ENCODE measurements around the gene SLC26A4. TPM values are rescaled to one million over a fixed set of nuclear protein-coding genes. Genes with fewer than 3 reads are reported as not detected.

Gene SLC26A4
- total and polyA plus RNA-seq, 10 of the 15 experiments (the other 5 are each of a cell fraction or from before 2014, with no cell fraction given) = 0.01 to 0.18 (median 0.08) TPM; not detected in 5

DNA sequence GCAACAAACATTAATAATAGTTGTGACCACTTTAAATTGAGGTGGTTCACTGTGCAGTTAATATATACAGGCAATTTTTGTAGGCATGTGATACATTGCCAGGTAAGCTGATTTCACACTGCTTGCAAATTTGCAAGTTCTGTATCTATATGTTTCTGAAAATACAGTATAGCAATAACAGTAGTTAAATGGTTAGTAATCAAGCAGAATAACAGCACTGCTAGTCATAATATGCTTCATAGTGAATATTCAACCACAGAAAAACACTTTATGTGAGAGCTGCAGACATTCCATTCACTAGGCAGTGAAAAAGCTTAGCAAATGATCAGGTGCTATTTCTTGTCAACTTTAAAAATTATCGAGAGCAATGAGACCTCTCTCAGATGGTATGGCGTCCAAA lies 28.9 kb downstream of the SLC26A4 start:
- 50% methylated on average over 2 of the region's 2 CpGs for WGBS (ENCODE audit: insufficient coverage, insufficient replicate concordance, low lambda C conversion rate, missing lambda C conversion rate)
- H3K4me2 ChIP-seq (ENCODE audit: control insufficient read depth, insufficient read depth) = no peak overlapping the region
- no peak for FAIRE-seq
- ChIA-PET RAD21 (ENCODE audit: unreplicated experiment) (no interaction called here), SMC1A (ENCODE audit: uncharacterized antibody, unreplicated experiment) (no interaction called here), POLR2A (no interaction called here), CTCF (interaction anchor here (1.2 kb wide), 1 partner anchor 8 kb away, joined by 3 read pairs; no protein-coding TSS in a partner anchor)
- no peak for ATAC-seq
- no peaks in the 10 kb centered on the region for H3K79me2 ChIP-seq (ENCODE audit: control insufficient read depth, insufficient read depth, low read length)
- H3K9me3 ChIP-seq (replicated peaks; ENCODE audit: control insufficient read depth, insufficient read depth, low read length) = no peaks in the 10 kb centered on the region
- H3K27me3 ChIP-seq (replicated peaks in 1 of 2; ENCODE audit: control insufficient read depth in 2 of 2, insufficient read depth in 2 of 2, low read length in 1 of 2) = peaks cover 2 to 3% of the 10 kb centered on the region in 2 experiments; a peak in 3 of 4 replicates
- no peak overlapping the region for H3K9ac ChIP-seq (ENCODE audit: control insufficient read depth, insufficient read depth, low read length)
- H2AFZ ChIP-seq (ENCODE audit: control insufficient read depth, low read depth, low read length) = no peak overlapping the region
- no peaks in the 10 kb centered on the region for H3K4me1 ChIP-seq (ENCODE audit: control insufficient read depth, insufficient read depth, low read length)
- H3K36me3 ChIP-seq (ENCODE audit: control insufficient read depth in 2 of 2, insufficient read depth in 2 of 2, low read length in 1 of 2) = no peaks in the 10 kb centered on the region
- H3K4me3 ChIP-seq = no peak overlapping the region
- in situ Hi-C loops (cut with MboI) = no loop called here
- no TSS peak for BruUV-seq (replicated peaks)
- intact Hi-C loops (cut with micrococcal nuclease; ENCODE audit: unreplicated experiment) = no loop called here
- no peak overlapping the region for H3K27ac ChIP-seq (ENCODE audit: control insufficient read depth, insufficient read depth)
- no peak for DNase-seq (ENCODE audit: low read depth, low spot score)
- no peaks in the 10 kb centered on the region; the same call in 1 of the 2 replicates for H4K20me1 ChIP-seq (ENCODE audit: control insufficient read depth, insufficient read depth)
- TF ChIP-seq, protein P1, sequence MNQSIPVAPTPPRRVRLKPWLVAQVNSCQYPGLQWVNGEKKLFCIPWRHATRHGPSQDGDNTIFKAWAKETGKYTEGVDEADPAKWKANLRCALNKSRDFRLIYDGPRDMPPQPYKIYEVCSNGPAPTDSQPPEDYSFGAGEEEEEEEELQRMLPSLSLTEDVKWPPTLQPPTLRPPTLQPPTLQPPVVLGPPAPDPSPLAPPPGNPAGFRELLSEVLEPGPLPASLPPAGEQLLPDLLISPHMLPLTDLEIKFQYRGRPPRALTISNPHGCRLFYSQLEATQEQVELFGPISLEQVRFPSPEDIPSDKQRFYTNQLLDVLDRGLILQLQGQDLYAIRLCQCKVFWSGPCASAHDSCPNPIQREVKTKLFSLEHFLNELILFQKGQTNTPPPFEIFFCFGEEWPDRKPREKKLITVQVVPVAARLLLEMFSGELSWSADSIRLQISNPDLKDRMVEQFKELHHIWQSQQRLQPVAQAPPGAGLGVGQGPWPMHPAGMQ (IDR thresholded peaks at IDR 0.05; ENCODE audit: borderline replicate concordance) = no peak
- TF ChIP-seq WRNIP1 (IDR thresholded peaks at IDR 0.05; ENCODE audit: borderline replicate concordance, low read depth, low read length) (no peak), IKZF2 (IDR thresholded peaks at IDR 0.05) (no peak)
- TF ChIP-seq, protein P2, sequence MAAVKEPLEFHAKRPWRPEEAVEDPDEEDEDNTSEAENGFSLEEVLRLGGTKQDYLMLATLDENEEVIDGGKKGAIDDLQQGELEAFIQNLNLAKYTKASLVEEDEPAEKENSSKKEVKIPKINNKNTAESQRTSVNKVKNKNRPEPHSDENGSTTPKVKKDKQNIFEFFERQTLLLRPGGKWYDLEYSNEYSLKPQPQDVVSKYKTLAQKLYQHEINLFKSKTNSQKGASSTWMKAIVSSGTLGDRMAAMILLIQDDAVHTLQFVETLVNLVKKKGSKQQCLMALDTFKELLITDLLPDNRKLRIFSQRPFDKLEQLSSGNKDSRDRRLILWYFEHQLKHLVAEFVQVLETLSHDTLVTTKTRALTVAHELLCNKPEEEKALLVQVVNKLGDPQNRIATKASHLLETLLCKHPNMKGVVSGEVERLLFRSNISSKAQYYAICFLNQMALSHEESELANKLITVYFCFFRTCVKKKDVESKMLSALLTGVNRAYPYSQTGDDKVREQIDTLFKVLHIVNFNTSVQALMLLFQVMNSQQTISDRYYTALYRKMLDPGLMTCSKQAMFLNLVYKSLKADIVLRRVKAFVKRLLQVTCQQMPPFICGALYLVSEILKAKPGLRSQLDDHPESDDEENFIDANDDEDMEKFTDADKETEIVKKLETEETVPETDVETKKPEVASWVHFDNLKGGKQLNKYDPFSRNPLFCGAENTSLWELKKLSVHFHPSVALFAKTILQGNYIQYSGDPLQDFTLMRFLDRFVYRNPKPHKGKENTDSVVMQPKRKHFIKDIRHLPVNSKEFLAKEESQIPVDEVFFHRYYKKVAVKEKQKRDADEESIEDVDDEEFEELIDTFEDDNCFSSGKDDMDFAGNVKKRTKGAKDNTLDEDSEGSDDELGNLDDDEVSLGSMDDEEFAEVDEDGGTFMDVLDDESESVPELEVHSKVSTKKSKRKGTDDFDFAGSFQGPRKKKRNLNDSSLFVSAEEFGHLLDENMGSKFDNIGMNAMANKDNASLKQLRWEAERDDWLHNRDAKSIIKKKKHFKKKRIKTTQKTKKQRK (IDR thresholded peaks at IDR 0.05; ENCODE audit: low read depth, low read length) = no peak
- TF ChIP-seq, protein P3, sequence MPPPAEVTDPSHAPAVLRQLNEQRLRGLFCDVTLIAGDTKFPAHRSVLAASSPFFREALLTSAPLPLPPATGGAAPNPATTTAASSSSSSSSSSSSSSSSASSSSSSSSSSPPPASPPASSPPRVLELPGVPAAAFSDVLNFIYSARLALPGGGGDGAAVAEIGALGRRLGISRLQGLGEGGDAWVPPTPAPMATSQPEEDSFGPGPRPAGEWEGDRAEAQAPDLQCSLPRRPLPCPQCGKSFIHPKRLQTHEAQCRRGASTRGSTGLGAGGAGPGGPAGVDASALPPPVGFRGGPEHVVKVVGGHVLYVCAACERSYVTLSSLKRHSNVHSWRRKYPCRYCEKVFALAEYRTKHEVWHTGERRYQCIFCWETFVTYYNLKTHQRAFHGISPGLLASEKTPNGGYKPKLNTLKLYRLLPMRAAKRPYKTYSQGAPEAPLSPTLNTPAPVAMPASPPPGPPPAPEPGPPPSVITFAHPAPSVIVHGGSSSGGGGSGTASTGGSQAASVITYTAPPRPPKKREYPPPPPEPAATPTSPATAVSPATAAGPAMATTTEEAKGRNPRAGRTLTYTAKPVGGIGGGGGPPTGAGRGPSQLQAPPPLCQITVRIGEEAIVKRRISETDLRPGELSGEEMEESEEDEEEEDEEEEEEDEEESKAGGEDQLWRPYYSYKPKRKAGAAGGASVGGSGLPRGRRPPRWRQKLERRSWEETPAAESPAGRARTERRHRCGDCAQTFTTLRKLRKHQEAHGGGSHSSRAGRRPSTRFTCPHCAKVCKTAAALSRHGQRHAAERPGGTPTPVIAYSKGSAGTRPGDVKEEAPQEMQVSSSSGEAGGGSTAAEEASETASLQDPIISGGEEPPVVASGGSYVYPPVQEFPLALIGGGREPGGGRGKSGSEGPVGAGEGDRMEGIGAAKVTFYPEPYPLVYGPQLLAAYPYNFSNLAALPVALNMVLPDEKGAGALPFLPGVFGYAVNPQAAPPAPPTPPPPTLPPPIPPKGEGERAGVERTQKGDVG (CRISPR knock-in tag; IDR thresholded peaks at IDR 0.05) = no peak
- TF ChIP-seq, protein P4, sequence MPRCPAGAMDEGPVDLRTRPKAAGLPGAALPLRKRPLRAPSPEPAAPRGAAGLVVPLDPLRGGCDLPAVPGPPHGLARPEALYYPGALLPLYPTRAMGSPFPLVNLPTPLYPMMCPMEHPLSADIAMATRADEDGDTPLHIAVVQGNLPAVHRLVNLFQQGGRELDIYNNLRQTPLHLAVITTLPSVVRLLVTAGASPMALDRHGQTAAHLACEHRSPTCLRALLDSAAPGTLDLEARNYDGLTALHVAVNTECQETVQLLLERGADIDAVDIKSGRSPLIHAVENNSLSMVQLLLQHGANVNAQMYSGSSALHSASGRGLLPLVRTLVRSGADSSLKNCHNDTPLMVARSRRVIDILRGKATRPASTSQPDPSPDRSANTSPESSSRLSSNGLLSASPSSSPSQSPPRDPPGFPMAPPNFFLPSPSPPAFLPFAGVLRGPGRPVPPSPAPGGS (IDR thresholded peaks at IDR 0.05; ENCODE audit: borderline replicate concordance, insufficient read depth, low read depth, low read length, poor library complexity, severe bottlenecking) = no peak
- TF ChIP-seq, protein P5, sequence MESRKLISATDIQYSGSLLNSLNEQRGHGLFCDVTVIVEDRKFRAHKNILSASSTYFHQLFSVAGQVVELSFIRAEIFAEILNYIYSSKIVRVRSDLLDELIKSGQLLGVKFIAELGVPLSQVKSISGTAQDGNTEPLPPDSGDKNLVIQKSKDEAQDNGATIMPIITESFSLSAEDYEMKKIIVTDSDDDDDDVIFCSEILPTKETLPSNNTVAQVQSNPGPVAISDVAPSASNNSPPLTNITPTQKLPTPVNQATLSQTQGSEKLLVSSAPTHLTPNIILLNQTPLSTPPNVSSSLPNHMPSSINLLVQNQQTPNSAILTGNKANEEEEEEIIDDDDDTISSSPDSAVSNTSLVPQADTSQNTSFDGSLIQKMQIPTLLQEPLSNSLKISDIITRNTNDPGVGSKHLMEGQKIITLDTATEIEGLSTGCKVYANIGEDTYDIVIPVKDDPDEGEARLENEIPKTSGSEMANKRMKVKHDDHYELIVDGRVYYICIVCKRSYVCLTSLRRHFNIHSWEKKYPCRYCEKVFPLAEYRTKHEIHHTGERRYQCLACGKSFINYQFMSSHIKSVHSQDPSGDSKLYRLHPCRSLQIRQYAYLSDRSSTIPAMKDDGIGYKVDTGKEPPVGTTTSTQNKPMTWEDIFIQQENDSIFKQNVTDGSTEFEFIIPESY (IDR thresholded peaks at IDR 0.05) = no peak
